PFSK-1 (cell line): Measurements from ENCODE around the gene MKNK2.

Experiments used
- FOXP2 ChIP-seq: optimal IDR thresholded peaks from 2 replicates; pipeline ENCODE3; 2011; ENCODE audit warnings: borderline replicate concordance, control low read depth, inconsistent platforms; ENCODE audit not compliant: insufficient read depth; ENCODE audit errors: extremely low read length, extremely low read depth
- POLR2AphosphoS5 ChIP-seq: IDR thresholded peaks from 2 replicates; pipeline ENCODE4 v1.6.1; 2012; ENCODE audit warnings: low read depth, mild to moderate bottlenecking, control low read depth, low read length, moderate library complexity
- SIN3A ChIP-seq: IDR thresholded peaks from 2 replicates; pipeline ENCODE4 v1.6.1; 2012; ENCODE audit warnings: mild to moderate bottlenecking, low read length, moderate library complexity, borderline replicate concordance; ENCODE audit not compliant: insufficient read depth
- TAF1 ChIP-seq: IDR thresholded peaks from 2 replicates; pipeline ENCODE4 v1.6.1; 2012; ENCODE audit warnings: low read length, control low read depth, borderline replicate concordance; ENCODE audit not compliant: insufficient read depth
- TF ChIP-seq, protein P1 (sequence below), 2 experiments: IDR thresholded peaks; 2 replicates each; pipeline versions ENCODE4 v1.6.1 to v1.8.0; 2011 to 2012; ENCODE audit warnings: low read depth in 2 of 2, low read length in 2 of 2, control low read depth in 1 of 2, inconsistent platforms in 1 of 2, mild to moderate bottlenecking in 1 of 2, moderate library complexity in 1 of 2; ENCODE audit not compliant: insufficient read depth in 1 of 2

MKNK2 gene

GRCh38 chr19:2070436-2070827 is 19.4 kb upstream of the MKNK2 start:
- TF ChIP-seq, protein P1, sequence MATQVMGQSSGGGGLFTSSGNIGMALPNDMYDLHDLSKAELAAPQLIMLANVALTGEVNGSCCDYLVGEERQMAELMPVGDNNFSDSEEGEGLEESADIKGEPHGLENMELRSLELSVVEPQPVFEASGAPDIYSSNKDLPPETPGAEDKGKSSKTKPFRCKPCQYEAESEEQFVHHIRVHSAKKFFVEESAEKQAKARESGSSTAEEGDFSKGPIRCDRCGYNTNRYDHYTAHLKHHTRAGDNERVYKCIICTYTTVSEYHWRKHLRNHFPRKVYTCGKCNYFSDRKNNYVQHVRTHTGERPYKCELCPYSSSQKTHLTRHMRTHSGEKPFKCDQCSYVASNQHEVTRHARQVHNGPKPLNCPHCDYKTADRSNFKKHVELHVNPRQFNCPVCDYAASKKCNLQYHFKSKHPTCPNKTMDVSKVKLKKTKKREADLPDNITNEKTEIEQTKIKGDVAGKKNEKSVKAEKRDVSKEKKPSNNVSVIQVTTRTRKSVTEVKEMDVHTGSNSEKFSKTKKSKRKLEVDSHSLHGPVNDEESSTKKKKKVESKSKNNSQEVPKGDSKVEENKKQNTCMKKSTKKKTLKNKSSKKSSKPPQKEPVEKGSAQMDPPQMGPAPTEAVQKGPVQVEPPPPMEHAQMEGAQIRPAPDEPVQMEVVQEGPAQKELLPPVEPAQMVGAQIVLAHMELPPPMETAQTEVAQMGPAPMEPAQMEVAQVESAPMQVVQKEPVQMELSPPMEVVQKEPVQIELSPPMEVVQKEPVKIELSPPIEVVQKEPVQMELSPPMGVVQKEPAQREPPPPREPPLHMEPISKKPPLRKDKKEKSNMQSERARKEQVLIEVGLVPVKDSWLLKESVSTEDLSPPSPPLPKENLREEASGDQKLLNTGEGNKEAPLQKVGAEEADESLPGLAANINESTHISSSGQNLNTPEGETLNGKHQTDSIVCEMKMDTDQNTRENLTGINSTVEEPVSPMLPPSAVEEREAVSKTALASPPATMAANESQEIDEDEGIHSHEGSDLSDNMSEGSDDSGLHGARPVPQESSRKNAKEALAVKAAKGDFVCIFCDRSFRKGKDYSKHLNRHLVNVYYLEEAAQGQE (IDR thresholded peaks at IDR 0.05; ENCODE audit: insufficient read depth in 1 of 2, low read depth in 2 of 2, low read length in 2 of 2) = no peak
- TF ChIP-seq SIN3A (no peak), FOXP2 (no peak), TAF1 (no peak), POLR2AphosphoS5 (no peak)

GRCh38 chr19:2064788-2065524 is 13.9 kb upstream of the MKNK2 start:
- TF ChIP-seq TAF1 = no peak
- TF ChIP-seq, protein P1 (IDR thresholded peaks at IDR 0.05; ENCODE audit: insufficient read depth in 1 of 2, low read depth in 2 of 2, low read length in 2 of 2) = no peak
- TF ChIP-seq SIN3A = no peak
- no peak for TF ChIP-seq POLR2AphosphoS5
- no peak for TF ChIP-seq FOXP2

DNA sequence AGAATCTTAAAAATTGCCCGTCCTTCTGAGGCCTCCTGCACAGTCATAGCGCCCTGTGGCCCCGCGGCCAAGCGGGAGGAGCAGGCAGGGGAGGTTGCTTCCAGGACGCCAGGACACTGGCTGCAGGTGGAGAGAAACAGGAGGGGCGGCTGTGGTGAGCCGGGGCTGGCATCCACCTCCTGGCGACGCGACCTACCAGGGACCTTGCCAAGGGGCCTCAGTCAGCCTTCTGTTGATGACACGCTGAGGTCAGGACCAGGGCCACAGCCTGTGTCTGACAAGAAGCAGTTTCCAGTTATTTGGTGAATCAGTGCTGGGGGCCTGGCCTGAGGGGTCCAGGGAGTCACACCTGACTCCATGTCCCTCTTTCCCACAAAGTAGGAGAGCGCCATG is 13.3 kb upstream of the MKNK2 start:
- TF ChIP-seq, protein P1 (IDR thresholded peaks at IDR 0.05; ENCODE audit: insufficient read depth in 1 of 2, low read depth in 2 of 2, low read length in 2 of 2) = no peak
- TF ChIP-seq SIN3A = no peak
- TF ChIP-seq POLR2AphosphoS5 = no peak

- TF ChIP-seq TAF1 (no peak), SIN3A (no peak), FOXP2 (no peak), POLR2AphosphoS5 (no peak)
- TF ChIP-seq, protein P1 (IDR thresholded peaks at IDR 0.05; ENCODE audit: insufficient read depth in 1 of 2, low read depth in 2 of 2, low read length in 2 of 2) = no peak
These were observed 12.8 kb upstream of the MKNK2 start for GRCh38 chr19:2063824-2064223.

GRCh38 chr19:2062770-2063169 is 11.7 kb upstream of the MKNK2 start:
- TF ChIP-seq, protein P1 (IDR thresholded peaks at IDR 0.05; ENCODE audit: insufficient read depth in 1 of 2, low read depth in 2 of 2, low read length in 2 of 2) = no peak
- TF ChIP-seq SIN3A (no peak), FOXP2 (no peak), POLR2AphosphoS5 (no peak), TAF1 (no peak)
